ENCODE measurements around the gene C15orf40.

The C15orf40 gene

GRCh38 chr15:82995076-82995475 lies 16.4 kb downstream of the C15orf40 start:
- no peak for DNase-seq

GRCh38 chr15:82993144-82993543 lies 18.3 kb downstream of the C15orf40 start:
- no peak for DNase-seq

GRCh38 chr15:82992436-82992998 lies 18.9 kb downstream of the C15orf40 start:
- no peak for DNase-seq

- DNase-seq, result no peak
Observed at GRCh38 chr15:82986442-82986780, 25.0 kb downstream of the C15orf40 start.

- DNase-seq, result peak; percentile 45 to 98 (median 90)
Observed at GRCh38 chr15:82985688-82986441, 25.6 kb downstream of the C15orf40 start, which contains the start of gene RAMAC. Gene RAMAC, plus strand, starts transcription at chr15:82986210. Its CDS starts 2,809 bp downstream, at chr15:82989019.

GRCh38 chr15:82980981-82981380 lies 30.5 kb downstream of the C15orf40 start:
- DNase-seq, result no peak

- no peak for DNase-seq
Observed at GRCh38 chr15:82979726-82980125, 31.7 kb downstream of the C15orf40 start.

- no peak for DNase-seq
Observed at GRCh38 chr15:82978438-82978837, 33.0 kb downstream of the C15orf40 start.

GRCh38 chr15:82977076-82977475 lies 34.4 kb downstream of the C15orf40 start:
- no peak for DNase-seq

- DNase-seq, result no peak
Observed at GRCh38 chr15:82972990-82973389, 38.4 kb downstream of the C15orf40 start.

- DNase-seq, result no peak
Observed at GRCh38 chr15:82971218-82971984, 40.0 kb downstream of the C15orf40 start.

GRCh38 chr15:82970696-82971095 lies 40.7 kb downstream of the C15orf40 start:
- no peak for DNase-seq

- no peak for DNase-seq
Observed at GRCh38 chr15:82970078-82970686, 41.3 kb downstream of the C15orf40 start.

- DNase-seq, result no peak
Observed at GRCh38 chr15:82969353-82969752, 42.1 kb downstream of the C15orf40 start.

GRCh38 chr15:82968066-82968465 lies 43.4 kb downstream of the C15orf40 start:
- no peak for DNase-seq

GRCh38 chr15:82966671-82967071 lies 44.8 kb downstream of the C15orf40 start:
- DNase-seq, result no peak

GRCh38 chr15:82964890-82965289 lies 46.5 kb downstream of the C15orf40 start:
- DNase-seq, result no peak

GRCh38 chr15:82963471-82964341 lies 47.7 kb downstream of the C15orf40 start:
- no peak for DNase-seq

GRCh38 chr15:82960766-82961165 lies 50.7 kb downstream of the C15orf40 start:
- no peak for DNase-seq

- no peak for DNase-seq
Observed at GRCh38 chr15:82959423-82959822, 52.0 kb downstream of the C15orf40 start.

- no peak for DNase-seq
Observed at GRCh38 chr15:82958638-82959037, 52.8 kb downstream of the C15orf40 start.
